Upper lobe of left lung (tissue), 4 donors: ENCODE results near the gene GPR89A.
"Not testable (repeated sequence)": the region's sequence is repeated elsewhere in the genome, so short reads cannot be mapped to it uniquely, and the experiment has no call there.

ENCODE experiments used
- EP300 ChIP-seq, 4 donors: sonication (generic); formaldehyde crosslinking; IDR thresholded peaks; one replicate each; pipeline ENCODE4 v1.5.1; 2017; ENCODE audit warnings: antibody characterized with exemption in 4 of 4, control low read depth in 2 of 4
- POLR2A ChIP-seq, 4 donors: fragments of 450-650 bp; IDR thresholded peaks; one replicate each; pipeline ENCODE4 v1.5.1; 2016 to 2017; ENCODE audit warnings: antibody characterized with exemption in 4 of 4, mild to moderate bottlenecking in 2 of 4
- POLR2AphosphoS5 ChIP-seq, 2 donors: sonication (generic); formaldehyde crosslinking; IDR thresholded peaks; one replicate each; pipeline ENCODE4 v1.5.1; 2017; ENCODE audit warnings: antibody characterized with exemption in 2 of 2
- TF ChIP-seq, protein P1 (sequence below), 6 experiments: fragments of 450-650 bp in 4 of 6; fragments of 200-600 bp in 2 of 6; sonication (generic) in 2 of 6; IDR thresholded peaks; one replicate each; pipeline ENCODE4 v1.5.1; 2016 to 2019; ENCODE audit warnings: antibody characterized with exemption in 6 of 6

DNA sequence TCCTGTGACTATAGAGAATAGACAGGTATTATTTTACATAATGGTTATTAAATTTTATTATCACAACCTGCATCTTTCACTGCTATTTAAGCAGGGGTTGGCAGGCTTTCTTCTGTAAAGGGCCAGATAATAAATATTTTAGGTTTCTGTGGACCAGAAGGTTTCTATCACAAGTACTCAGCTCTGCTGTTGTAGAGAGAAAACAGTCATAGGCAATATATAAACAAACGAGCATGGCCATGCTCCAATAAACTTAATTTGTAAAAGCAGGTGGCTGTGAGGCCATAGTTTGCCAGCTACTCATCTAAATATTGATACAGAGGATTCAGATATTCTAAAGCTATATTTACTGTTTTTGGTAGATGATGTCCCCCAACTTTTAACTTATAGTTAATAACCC, 12.3 kb downstream of the GPR89A start:
- not testable (repeated sequence) for TF ChIP-seq POLR2A, EP300, POLR2AphosphoS5 (IDR thresholded peaks at IDR 0.05)
- TF ChIP-seq, protein P1, sequence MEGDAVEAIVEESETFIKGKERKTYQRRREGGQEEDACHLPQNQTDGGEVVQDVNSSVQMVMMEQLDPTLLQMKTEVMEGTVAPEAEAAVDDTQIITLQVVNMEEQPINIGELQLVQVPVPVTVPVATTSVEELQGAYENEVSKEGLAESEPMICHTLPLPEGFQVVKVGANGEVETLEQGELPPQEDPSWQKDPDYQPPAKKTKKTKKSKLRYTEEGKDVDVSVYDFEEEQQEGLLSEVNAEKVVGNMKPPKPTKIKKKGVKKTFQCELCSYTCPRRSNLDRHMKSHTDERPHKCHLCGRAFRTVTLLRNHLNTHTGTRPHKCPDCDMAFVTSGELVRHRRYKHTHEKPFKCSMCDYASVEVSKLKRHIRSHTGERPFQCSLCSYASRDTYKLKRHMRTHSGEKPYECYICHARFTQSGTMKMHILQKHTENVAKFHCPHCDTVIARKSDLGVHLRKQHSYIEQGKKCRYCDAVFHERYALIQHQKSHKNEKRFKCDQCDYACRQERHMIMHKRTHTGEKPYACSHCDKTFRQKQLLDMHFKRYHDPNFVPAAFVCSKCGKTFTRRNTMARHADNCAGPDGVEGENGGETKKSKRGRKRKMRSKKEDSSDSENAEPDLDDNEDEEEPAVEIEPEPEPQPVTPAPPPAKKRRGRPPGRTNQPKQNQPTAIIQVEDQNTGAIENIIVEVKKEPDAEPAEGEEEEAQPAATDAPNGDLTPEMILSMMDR (IDR thresholded peaks at IDR 0.05) = not testable (repeated sequence)
